OCI-LY7 (cell line): ENCODE data around the gene PIAS4. TPM values are rescaled to one million over a fixed set of nuclear protein-coding genes. Genes with fewer than 3 reads are reported as not detected.

Source experiments
- BruUV-seq: library from RNA; stranded (reverse); fragments of 400-500 nt; replicated peaks from 2 replicates; lab custom pipeline; 2021; lab: Mats Ljungman, UMichigan
- CTCF ChIA-PET: fragments of 300-600 bp; sonication (Branson Sonifier 250); formaldehyde crosslinking; loops from one replicate; lab custom pipeline; 2022; ENCODE audit warnings: antibody characterized with exemption; ENCODE audit not compliant: unreplicated experiment; lab: Charles Lee
- POLR2A ChIA-PET: fragments of 300-600 bp; sonication (Branson Sonifier 250); formaldehyde crosslinking; loops from one replicate; lab custom pipeline; 2022; ENCODE audit warnings: antibody characterized with exemption; lab: Charles Lee
- DNase-seq: peaks from one replicate; pipeline ENCODE4 v3.0.0-alpha.2; 2015; ENCODE audit warnings: low spot score
- H2AFZ ChIP-seq: fragments of 200-600 bp; sonication (generic), shearing (Covaris generic); 2 replicates; pipeline ENCODE4 v1.6.1; 2014; ENCODE audit warnings: mild to moderate bottlenecking, antibody characterized with exemption, low read length, moderate library complexity
- H3K27ac ChIP-seq: fragments of 200-600 bp; sonication (generic); 2 replicates; pipeline ENCODE4 v1.5.1; 2014; ENCODE audit warnings: mixed run types, low read depth, mild to moderate bottlenecking, moderate library complexity, low read length, inconsistent platforms; ENCODE audit not compliant: poor library complexity, severe bottlenecking
- H3K36me3 ChIP-seq: fragments of 200-600 bp; sonication (generic); 2 replicates; pipeline ENCODE4 v1.6.1; 2014; ENCODE audit warnings: mild to moderate bottlenecking, antibody characterized with exemption, low read length, moderate library complexity, mixed read lengths; ENCODE audit not compliant: insufficient read depth
- H3K4me1 ChIP-seq: fragments of 200-600 bp; sonication (generic); 2 replicates; pipeline ENCODE4 v1.5.1; 2014; ENCODE audit warnings: mild to moderate bottlenecking, low read length; ENCODE audit not compliant: insufficient read depth, poor library complexity, severe bottlenecking
- H3K4me2 ChIP-seq: fragments of 200-600 bp; sonication (generic); 2 replicates; pipeline ENCODE4 v1.6.1; 2014; ENCODE audit warnings: mild to moderate bottlenecking, low read length
- H3K4me3 ChIP-seq: fragments of 200-600 bp; sonication (generic); 2 replicates; pipeline ENCODE4 v1.5.1; 2014; ENCODE audit warnings: mild to moderate bottlenecking, low read depth, low read length; ENCODE audit not compliant: poor library complexity, severe bottlenecking
- H3K79me2 ChIP-seq: fragments of 200-600 bp; sonication (generic); 2 replicates; pipeline ENCODE4 v1.6.1; 2016; ENCODE audit warnings: low read depth, mild to moderate bottlenecking, low read length, moderate library complexity, mixed read lengths; ENCODE audit not compliant: insufficient read depth
- H3K9me2 ChIP-seq: fragments of 200-600 bp; sonication (generic); 2 replicates; pipeline ENCODE4 v1.6.1; 2016; ENCODE audit warnings: mild to moderate bottlenecking, low read length, mixed read lengths; ENCODE audit not compliant: insufficient read depth
- H3K9me3 ChIP-seq: fragments of 200-600 bp; sonication (generic); 2 replicates; pipeline ENCODE4 v1.6.1; 2014; ENCODE audit warnings: mild to moderate bottlenecking, mixed run types, low read length, mixed read lengths
- H4K20me1 ChIP-seq: fragments of 200-600 bp; sonication (generic); 2 replicates; pipeline ENCODE4 v1.6.1; 2014; ENCODE audit warnings: mild to moderate bottlenecking, antibody characterized with exemption, low read length, moderate library complexity, mixed read lengths; ENCODE audit not compliant: insufficient read depth
- CTCF ChIP-seq: fragments of 200-600 bp; sonication (generic); conservative IDR thresholded peaks from 2 replicates; pipeline ENCODE4 v1.5.1; 2014; ENCODE audit warnings: mild to moderate bottlenecking, antibody characterized with exemption, low read length, moderate library complexity, mixed read lengths
- EZH2phosphoT487 ChIP-seq: fragments of 200-600 bp; sonication (generic); IDR thresholded peaks from 2 replicates; pipeline ENCODE4 v1.6.1; 2018; ENCODE audit warnings: low read depth, borderline replicate concordance, mild to moderate bottlenecking, mixed run types, antibody characterized with exemption, low read length, moderate library complexity, mixed read lengths
- intact Hi-C: fragments of 100-400 bp; cut with micrococcal nuclease; formaldehyde crosslinking; loops from one replicate; pipeline ENCODE4 v1.10.0; 2022; ENCODE audit not compliant: unreplicated experiment
- total RNA-seq, 2 experiments: library from RNA; depleted of rRNA in 1 of 2; stranded (reverse); fragments of >200 nt in 1 of 2; shearing (Covaris generic) in 1 of 2; gene quantifications; 2 replicates each; pipeline ENCODE4 v1.2.3, GENCODE V29; 2014 to 2022

Gene PIAS4
- total RNA-seq, 2 experiments from 2014 or later, result 25.3 to 35.0 TPM

GRCh38 chr19:4018775-4019504 lies 11.4 kb downstream of the PIAS4 start:
- Histone ChIP-seq H3K4me3 (no peak overlapping the region), H3K27ac (no peak overlapping the region), H3K79me2 (peaks cover 5% of the 10 kb centered on the region; the same call in 1 of the 2 replicates), H3K9me3 (no peaks in the 10 kb centered on the region), H3K4me1 (peaks cover 6% of the 10 kb centered on the region), H3K4me2 (no peak overlapping the region), H3K9me2 (no peaks in the 10 kb centered on the region), H3K36me3 (peaks cover 51% of the 10 kb centered on the region; the same call in 1 of the 2 replicates), H2AFZ (no peak overlapping the region), H4K20me1 (no peaks in the 10 kb centered on the region)
- no TSS peak for BruUV-seq
- TF ChIP-seq EZH2phosphoT487 (no peak), CTCF (no peak)
- CTCF ChIA-PET, result no interaction called here
- intact Hi-C loops, result no loop called here
- DNase-seq, result no peak
- POLR2A ChIA-PET, result no interaction called here

GRCh38 chr19:4019578-4019977 lies 12.0 kb downstream of the PIAS4 start:
- Histone ChIP-seq H4K20me1 (no peaks in the 10 kb centered on the region), H3K4me2 (no peak overlapping the region), H3K4me1 (peaks cover 6% of the 10 kb centered on the region), H3K36me3 (peaks cover 52% of the 10 kb centered on the region; the same call in 1 of the 2 replicates), H3K27ac (no peak overlapping the region), H3K79me2 (peaks cover 5% of the 10 kb centered on the region; the same call in 1 of the 2 replicates), H3K9me2 (no peaks in the 10 kb centered on the region), H2AFZ (no peak overlapping the region), H3K9me3 (no peaks in the 10 kb centered on the region), H3K4me3 (no peak overlapping the region)
- TF ChIP-seq EZH2phosphoT487, result no peak
- no peak for DNase-seq
- intact Hi-C loops, result no loop called here
- BruUV-seq, result no TSS peak
- ChIA-PET POLR2A (no interaction called here), CTCF (no interaction called here)

GRCh38 chr19:4023600-4024398 lies 16.3 kb downstream of the PIAS4 start:
- H3K4me2 ChIP-seq, result no peak overlapping the region
- H3K36me3 ChIP-seq, result peaks cover 45% of the 10 kb centered on the region
- DNase-seq, result no peak
- H3K4me1 ChIP-seq, result peaks cover 6% of the 10 kb centered on the region
- H3K9me2 ChIP-seq, result no peaks in the 10 kb centered on the region
- H3K4me3 ChIP-seq, result no peak overlapping the region
- H3K79me2 ChIP-seq, result peaks cover 5% of the 10 kb centered on the region; the same call in 1 of the 2 replicates
- POLR2A ChIA-PET, result no interaction called here
- H4K20me1 ChIP-seq, result no peaks in the 10 kb centered on the region
- TF ChIP-seq CTCF (no peak), EZH2phosphoT487 (no peak)
- intact Hi-C loops, result no loop called here
- CTCF ChIA-PET, result no interaction called here
- no peak overlapping the region for H2AFZ ChIP-seq
- no TSS peak for BruUV-seq
- no peaks in the 10 kb centered on the region for H3K9me3 ChIP-seq
- no peak overlapping the region for H3K27ac ChIP-seq
